Skin of body (tissue), 2 donors: ENCODE results near the gene DYNLL1. TPM values are rescaled to one million over a fixed set of nuclear protein-coding genes. Genes with fewer than 3 reads are reported as not detected.
"Not testable (repeated sequence)": the region's sequence is repeated elsewhere in the genome, so short reads cannot be mapped to it uniquely, and the experiment has no call there.

Experiments
- DNase-seq: peaks from one replicate; lab custom pipeline; 2025; lab: John Stamatoyannopoulos, UW
- total RNA-seq: library from RNA; depleted of rRNA; stranded (reverse); fragments of >200 nt; gene quantifications from one replicate; pipeline ENCODE4 v1.2.3, GENCODE V29; 2014

The DYNLL1 gene
- total RNA-seq, 1 donor from 2014 or later = 226 TPM

DNA sequence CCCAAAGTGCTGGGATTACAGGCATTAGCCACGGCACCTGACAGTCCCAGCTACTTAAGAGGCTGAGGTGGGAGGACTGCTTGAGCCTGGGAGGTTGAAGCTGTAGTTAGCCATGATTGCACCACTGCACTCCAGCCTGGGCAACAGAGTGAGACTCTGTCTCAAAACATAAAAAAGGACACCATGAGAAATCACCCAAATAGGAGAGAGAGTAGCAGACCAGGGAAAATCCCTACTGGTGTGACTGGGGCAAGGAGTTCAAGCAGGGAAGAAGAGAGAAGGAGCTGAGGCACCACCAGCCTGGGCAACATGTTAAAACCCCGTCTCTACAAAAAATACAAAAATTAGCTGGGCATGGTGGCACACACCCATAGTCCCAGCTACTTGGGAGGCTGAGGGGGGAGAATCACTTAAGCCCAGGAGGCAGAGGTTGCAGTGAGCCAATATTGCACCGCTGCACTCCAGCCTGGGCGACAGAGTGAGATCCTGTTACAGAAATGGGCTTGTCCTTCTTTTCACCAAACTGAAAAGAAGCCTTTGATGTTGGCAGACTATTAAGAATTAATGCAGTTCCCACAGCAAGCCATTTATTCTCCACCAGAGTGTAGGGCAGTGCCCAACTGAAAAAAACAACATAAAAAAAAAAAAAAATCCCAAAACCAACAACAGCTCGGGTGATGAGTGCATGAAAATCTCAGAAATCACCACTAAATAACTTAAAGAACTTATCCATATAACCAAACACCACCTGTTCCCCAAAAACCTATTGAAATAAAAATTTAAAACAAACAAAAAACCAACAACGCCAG lies 21.9 kb upstream of the DYNLL1 start:
- DNase-seq = no peak

DNA sequence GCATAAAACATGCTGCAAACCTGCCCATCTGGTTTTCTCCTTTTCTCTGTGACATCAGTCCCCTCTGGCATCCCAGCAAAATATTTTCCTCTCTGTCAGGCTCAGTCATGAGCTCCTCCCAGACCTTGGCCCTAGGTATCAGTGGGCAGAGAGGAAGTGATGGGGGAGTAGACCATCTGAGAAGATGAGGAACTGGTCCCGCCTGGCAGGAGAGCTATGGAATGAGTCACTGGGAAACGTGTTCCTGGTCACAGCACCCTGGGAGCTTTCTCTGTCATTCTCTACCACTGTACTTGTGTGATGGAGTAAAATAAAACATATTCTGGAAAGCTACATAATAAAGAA lies 21.3 kb upstream of the DYNLL1 start:
- DNase-seq = peak; percentile 8

GRCh38 chr12:120475643-120476042 lies 20.3 kb upstream of the DYNLL1 start:
- no peak for DNase-seq

DNA sequence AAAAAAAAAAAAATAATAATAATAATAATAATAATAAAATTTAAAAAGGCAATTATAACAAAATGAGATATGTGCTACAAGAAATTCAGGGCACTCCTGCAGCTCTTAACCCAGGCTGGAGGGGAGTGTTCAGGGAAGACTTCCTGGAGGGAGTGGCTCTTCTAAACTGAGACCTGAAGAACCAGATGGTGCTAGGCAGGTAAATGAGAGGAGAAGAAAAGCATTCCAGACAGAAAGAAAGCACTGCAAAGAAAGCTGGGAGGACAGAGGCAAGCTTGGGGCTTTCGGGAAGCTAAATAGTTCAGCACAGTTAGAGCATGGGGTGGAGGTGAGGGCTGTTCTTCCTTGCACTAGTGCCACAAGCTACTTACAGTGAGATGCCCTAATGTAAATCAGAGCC lies 16.5 kb upstream of the DYNLL1 start:
- DNase-seq = no peak

DNA sequence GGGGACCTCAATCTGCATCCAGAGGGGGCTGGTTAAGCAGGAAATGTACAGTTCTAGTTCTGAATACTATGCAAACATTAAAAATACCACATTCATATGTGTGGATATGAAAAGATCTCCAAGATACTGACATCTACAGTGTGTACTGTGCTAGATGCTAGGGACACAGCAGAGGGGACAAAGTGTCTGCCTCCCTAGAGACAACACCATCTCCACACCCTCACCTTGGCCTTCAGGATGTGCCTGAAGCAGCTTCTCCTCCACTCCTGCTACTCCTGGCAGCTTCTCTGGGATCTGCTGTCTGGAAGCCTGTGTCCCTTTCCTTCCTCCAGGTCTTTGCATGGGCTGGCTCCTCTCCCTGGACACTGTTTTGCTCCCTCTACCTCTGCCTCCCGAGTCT lies 15.7 kb upstream of the DYNLL1 start:
- no peak for DNase-seq

GRCh38 chr12:120481022-120481767 lies 14.7 kb upstream of the DYNLL1 start:
- no peak for DNase-seq

GRCh38 chr12:120483621-120484020 lies 12.3 kb upstream of the DYNLL1 start:
- DNase-seq = no peak

DNA sequence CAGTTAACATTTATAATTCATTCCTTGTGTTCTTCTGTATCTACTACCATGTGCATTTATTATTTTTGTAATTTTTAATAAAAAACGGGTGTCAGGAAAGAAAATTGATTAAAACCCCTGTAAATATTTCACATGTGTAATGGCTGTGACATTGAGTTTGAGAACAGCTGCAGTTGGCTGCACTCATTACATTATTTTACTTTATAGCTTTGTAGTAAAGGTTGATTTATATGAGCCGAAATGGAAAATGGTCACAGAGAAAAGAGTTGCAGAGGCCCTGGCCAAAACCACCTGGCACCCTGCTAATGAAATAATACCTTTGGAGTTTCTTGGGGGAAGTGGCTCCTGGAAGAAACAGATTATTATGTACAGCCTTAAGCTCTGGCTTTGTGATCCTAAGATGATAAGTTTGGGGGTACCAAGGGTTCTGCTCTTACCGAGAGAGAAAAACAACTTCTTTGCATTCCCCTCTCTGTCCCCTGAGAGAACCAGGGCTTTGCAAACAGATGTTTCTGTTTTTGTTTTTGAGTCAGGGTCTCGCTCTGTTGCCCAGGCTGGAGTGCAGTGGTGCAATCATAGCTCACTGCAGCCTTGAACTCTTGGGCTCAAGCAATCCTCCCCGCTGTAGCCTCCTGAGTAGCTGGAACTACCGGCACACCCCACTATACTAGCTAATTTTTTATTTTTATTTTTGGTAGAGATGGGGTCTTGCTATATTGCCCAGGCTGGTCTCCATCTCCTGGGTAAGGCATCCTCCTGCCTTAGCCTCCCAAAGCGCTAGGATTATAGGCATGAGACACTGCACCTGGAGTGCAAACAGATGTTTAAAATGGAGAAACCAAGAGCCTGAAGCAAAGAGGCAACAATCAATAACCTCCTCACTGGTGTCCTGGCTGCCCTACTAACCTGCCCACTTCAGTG lies 9.7 kb upstream of the DYNLL1 start:
- DNase-seq = no peak

DNA sequence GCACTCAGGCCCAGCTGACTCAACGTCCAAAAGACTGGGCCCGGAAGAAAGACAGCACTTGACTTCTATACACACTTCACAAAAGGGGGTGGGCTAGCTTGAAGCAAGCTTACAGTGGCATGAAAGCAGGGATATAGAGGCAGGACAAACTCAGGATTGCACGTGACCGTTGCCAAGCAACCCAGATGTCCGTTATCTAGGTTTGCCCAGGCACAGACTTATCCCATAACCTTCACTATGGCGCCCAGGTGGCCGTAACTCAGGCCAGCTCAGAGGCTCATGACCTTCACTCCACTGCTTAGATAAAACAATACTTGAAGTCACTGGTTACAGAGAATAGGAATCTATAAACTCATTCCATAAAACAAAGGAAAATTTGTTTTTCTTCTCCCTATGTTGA lies 8.4 kb upstream of the DYNLL1 start:
- not testable (repeated sequence) for DNase-seq

DNA sequence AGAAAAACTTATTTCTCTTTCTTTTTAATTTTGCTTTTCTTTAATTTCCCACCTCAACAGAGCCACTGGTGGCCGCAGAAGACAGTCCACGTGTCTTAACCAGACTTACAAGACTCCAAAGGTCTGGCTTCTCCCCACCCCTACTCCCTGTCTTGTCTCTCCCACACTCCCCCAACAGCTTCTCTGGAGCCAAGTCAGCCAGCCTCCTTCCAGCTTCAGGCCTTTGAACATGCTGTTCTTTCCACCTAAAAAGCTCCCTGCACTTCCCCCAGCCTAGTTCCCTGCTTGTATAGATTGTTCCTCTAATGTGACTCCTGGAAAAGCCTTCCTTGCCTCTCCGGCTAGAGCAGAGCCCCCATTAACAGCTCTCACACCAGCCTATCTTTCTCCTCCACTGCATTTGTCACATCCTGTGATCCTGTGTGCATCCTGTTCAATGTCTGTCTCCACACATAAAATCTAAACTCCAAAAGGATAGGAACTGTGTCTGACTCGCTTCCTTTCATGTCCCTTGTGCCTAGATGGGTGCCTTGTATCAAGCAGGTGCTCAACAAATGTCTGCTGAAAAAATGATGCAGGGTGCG lies 7.8 kb upstream of the DYNLL1 start:
- DNase-seq = no peak

- DNase-seq = no peak
These were observed 6.9 kb upstream of the DYNLL1 start for GRCh38 chr12:120489018-120489417.

GRCh38 chr12:120490325-120490724 lies 5.6 kb upstream of the DYNLL1 start:
- no peak for DNase-seq

DNA sequence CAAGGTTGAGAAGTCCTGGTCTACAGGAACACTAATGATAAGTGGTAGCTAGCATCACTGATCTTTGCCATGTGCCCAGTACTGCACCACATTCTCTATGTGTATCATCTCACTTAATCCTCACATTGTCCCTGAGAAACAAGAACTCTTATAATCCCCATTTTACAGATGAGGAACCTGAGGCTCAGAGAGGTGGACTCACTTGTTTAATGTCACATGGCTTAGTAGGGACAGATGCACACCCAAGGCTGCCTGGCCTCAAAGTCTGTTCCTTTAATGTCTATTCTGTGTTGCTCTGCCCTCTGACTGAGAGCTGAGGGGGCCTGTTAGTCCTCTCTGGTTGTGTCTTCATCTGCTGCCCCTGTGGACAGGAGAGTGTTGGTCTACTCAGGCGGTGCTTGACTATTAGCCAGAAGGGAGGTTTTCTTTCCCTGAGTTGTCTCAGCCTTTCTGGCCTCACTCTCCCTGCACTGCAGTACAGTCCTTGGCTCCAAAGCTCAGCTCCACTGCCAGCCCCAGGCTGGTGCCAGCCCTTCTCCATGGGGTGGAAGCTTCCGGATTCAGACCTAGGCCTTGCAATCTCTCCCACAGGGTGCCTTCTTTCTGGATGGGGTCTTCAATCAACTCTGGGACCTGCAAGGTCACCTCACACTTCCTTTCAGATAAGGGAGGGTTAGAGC lies 4.9 kb upstream of the DYNLL1 start:
- DNase-seq = no peak

GRCh38 chr12:120495186-120495730 lies 655 bp upstream of the DYNLL1 start:
- DNase-seq = no peak

DNA sequence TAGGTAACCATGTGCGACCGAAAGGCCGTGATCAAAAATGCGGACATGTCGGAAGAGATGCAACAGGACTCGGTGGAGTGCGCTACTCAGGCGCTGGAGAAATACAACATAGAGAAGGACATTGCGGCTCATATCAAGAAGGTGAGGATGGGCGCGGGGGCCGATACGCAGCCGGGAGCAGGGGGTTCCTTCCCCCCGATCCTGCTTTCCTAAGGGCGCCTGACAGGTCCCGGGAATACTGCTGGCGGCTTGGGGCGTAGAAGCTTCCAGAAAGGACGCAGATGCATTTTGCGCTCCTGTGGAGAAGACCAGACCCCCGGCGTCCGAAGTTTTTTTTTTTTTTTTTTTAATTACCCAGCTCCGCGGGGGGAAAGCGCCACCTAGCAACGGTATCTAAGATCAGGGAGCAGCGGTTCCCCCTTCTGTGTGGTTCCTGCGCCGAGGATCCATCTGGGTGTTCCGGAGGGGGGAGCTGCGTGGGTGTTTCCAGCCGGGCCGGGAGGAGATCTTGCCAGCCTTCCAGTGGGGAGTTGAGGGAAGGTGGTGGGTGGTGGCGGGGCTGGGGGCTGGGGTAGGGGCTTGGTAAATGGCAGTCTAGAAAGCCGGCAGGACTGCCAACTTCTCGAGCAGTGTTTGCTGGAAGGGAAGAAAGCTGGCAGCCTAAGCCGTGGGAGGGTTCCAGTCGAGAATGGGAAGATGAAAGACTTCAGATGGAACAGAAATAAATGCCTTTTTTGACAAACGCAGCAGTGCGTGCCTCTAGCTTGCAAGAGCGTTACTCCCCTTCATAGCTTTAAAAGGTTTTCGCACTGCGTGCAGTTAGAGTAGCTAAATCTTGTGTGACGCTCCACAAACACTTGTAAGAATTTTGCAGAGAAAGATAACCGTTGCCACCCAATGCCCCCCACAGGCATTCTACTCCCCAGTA lies 764 bp downstream of the DYNLL1 start:
- peak; percentile 53 for DNase-seq

DNA sequence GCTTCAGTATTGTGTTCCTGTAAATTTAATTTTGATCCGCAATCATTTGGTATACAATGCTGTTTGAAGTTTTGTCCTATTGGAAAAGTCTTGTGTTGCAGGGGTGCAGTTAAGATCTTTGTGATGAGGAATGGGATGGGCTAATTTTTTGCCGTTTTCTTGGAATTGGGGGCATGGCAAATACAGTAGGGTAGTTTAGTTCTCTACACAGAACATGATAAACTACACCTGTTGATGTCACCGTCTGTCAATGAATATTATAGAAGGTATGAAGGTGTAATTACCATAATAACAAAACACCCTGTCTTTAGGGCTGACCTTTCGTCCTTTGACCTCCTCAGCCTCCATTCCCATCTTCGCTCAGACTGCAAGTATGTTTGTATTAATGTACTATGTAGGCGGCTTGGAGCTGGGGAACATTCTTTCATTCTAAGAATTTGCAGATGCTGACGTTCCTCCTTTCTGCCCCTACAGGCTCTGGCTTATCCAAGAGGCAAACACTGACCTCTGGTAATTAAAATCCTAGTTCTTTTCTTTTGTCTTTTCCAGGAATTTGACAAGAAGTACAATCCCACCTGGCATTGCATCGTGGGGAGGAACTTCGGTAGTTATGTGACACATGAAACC lies 1.7 kb downstream of the DYNLL1 start:
- DNase-seq = no peak

GRCh38 chr12:120498870-120499515 lies 3.1 kb downstream of the DYNLL1 start:
- DNase-seq = no peak

- peak; percentile 8 for DNase-seq
These were observed 4.7 kb downstream of the DYNLL1 start for GRCh38 chr12:120500581-120500980.

GRCh38 chr12:120504587-120504986 lies 8.7 kb downstream of the DYNLL1 start:
- DNase-seq = no peak
